Daoy (cell line): Measurements from ENCODE around the gene ANKS3. TPM values are rescaled to one million over a fixed set of nuclear protein-coding genes. Genes with fewer than 3 reads are reported as not detected.
"Not testable (repeated sequence)": the region's sequence is repeated elsewhere in the genome, so short reads cannot be mapped to it uniquely, and the experiment has no call there.

Source experiments
- DNase-seq: peaks from one replicate; pipeline ENCODE4 v3.0.0-alpha.2; 2015; ENCODE audit warnings: low read depth
- total RNA-seq: library from RNA; depleted of rRNA; stranded (reverse); fragments of >200 nt; shearing (Covaris generic); gene quantifications from 2 replicates; pipeline ENCODE4 v1.2.3, GENCODE V29; 2014

ANKS3 gene
- total RNA-seq, 1 experiment from 2014 or later, result 19.7 TPM

- no peak for DNase-seq
These were observed 20.8 kb upstream of the ANKS3 start for GRCh38 chr16:4754865-4755264.

- no peak for DNase-seq
These were observed 19.2 kb upstream of the ANKS3 start for GRCh38 chr16:4753227-4753626.

DNA sequence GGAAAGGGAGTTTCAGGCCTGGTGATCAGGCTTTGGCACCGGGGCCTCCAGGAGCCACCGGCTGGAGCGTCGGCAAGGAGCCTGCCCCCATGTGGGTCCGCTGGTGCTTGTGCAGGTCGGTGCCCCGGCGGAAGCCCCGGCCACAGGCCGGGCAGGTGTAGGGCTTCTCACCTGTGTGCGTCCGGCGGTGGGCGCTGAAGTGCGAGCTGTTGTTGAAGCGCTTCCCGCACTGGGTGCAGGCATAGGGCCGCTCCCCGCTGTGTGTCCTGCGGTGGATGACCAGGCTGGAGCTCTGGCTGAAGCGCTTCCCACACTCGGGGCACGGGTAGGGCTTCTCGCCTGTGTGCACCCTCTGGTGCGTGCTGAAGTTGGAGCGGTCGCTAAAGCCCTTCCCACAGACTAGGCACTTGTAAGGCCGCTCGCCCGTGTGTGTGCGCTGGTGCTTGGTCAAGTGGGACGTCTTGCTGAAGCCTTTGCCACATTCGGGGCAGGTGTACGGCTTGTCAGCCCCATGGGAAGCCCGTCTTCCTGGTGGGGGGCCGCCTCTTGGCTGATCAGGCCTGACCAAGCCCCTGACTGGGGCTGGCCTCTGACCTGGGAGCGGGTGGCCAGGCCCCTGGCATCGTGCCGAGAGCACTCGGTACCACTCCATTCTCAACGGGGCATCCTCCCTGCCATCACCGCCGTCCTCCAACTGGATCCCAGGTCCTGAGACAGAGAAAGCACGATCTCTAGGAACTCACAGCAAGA lies 18.5 kb upstream of the ANKS3 start:
- DNase-seq, result no peak

DNA sequence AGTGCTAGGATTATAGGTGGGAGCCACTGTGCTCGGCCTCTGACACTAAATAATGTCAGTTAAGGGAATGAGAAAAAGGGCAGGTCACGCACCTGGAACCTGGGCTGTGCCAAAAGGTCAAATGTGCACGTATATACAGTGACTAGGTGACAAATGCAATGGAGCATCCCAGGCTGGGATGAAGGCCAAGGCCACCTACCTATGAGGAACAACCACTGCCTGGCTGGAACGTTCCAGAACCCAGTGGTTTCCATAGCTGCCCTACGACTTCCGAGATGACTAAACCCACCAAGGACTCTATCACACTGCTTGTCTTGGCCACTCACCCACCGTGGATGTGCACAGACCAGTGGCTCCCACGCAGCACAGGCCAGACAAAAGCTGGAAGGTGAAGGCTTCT lies 16.8 kb upstream of the ANKS3 start:
- no peak for DNase-seq

- no peak for DNase-seq
These were observed 15.7 kb upstream of the ANKS3 start for GRCh38 chr16:4749700-4750257.

- DNase-seq, result no peak
These were observed 14.8 kb upstream of the ANKS3 start for GRCh38 chr16:4748682-4749411.

GRCh38 chr16:4747906-4748681 lies 14.0 kb upstream of the ANKS3 start:
- DNase-seq, result no peak

DNA sequence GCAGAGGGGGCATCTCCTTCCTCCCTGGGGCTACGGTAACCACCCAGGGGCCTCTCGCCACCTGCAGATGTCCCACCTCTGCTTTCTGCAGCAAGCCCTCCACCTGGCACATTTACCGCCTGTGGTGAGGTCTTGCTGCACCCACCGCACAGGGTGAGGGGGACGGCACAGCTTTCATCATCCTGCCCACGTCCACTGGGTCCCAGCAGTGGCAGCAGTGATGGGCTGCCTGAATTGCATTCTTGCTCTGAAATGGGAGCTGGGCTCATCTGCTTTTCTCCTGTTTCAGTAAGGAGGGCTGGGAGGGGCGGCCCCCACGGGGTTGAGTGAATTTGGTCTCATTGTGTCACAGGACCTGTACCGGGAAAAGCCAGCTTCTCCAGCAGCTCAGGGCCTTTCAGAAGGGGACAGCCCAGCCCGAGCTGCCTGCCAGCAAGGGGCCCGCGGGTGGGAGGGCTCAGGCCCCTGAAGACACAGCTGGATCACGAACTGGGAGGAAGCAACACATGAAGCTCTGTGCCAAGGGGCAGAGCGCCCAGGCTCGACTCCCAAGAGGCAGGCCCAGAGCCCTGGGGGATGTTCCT lies 13.0 kb upstream of the ANKS3 start:
- no peak for DNase-seq

DNA sequence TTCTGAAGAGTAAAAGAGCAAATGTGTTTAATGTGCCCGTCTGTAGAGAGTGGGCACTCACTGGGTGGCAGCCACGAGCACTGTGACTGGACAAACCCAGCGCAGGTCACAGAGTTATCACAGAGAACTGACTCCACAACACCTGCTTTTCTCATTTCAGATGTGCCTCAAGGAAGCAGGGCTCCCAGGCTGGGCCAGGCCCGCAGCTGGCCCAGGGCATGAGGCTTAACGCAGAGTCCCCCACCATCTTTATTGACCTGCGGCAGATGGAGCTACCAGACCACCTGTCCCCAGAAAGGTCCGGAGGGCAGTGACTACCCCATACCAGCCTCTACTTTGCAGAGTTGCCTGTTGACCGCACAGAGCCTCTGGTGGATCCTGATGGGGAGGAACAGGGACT lies 12.1 kb upstream of the ANKS3 start:
- DNase-seq, result no peak

- no peak for DNase-seq
These were observed 11.2 kb upstream of the ANKS3 start for GRCh38 chr16:4745274-4745569.

DNA sequence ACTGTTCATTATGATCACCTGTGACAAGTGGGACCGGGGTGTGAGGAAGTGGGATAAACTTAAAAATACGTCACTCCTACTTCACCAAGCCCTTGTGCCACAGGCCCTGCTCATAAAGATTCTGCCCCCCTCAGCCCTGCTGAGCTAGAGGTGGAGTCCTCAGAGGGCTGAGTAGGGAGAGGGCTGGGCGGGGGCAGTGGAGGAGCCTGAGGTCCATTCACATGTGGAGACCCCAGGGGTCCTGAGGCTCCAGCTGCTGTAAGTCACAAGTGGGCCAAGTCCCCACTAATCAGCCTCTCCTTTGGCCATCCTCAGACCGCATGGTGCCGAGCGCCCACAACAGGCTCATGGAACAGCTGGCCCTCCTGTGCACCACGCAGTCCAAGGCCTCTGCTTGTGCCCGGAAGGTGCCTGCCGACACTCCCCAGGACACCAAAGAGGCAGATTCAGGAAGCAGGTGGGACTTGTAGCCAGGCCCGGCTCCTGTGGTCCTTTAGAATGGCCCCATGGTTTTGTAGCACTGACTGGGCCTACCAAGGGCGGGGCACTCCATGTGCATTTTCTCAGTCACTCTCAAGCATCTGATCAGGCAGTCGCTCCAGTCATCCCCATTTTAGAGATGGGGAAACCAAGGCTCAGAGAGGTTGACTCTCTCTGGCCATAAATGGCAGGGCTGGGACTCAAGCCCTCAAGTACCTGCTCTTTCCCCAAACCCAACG lies 10.6 kb upstream of the ANKS3 start:
- DNase-seq, result no peak

GRCh38 chr16:4743226-4743878 lies 9.3 kb upstream of the ANKS3 start:
- no peak for DNase-seq

DNA sequence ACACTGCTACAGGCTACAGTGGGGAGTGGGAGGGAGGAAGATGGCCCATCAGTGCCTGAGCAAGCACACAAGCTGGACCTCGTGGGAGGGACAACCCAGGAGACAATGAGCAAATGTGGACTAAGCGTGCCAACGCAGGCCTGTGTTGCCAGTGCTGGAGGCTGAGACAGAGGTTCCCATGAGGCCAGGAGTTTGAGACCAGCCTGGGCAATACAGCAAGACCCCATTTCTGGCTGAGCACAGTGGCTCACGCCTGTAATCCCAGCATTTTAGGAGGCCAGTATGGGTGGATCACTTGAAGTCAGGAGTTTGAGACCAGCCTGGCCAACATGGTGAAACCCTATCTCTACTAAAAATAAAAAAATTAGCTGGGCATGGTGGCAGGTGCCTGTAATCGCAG lies 4.3 kb upstream of the ANKS3 start:
- DNase-seq, result not testable (repeated sequence)

DNA sequence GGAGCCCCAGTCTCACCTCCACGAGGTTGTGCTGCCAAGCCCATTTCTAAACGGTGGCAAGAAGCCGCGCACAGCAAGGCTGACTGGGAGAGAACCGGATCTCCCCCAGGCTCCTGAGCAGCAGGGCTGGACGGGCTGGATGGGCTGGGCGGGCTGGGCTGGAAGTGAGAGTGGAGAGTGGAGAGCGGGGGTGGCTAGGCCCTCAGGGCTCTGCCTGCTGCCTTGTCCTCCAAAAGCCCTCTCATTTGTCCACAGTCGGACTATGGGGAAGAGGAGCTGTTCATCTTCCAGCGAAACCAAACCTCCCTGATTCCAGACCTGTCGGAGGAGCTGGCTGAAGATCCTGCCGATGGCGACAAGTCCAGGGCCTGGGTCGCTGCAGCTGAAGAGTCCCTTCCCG lies 3.5 kb upstream of the ANKS3 start:
- no peak for DNase-seq

DNA sequence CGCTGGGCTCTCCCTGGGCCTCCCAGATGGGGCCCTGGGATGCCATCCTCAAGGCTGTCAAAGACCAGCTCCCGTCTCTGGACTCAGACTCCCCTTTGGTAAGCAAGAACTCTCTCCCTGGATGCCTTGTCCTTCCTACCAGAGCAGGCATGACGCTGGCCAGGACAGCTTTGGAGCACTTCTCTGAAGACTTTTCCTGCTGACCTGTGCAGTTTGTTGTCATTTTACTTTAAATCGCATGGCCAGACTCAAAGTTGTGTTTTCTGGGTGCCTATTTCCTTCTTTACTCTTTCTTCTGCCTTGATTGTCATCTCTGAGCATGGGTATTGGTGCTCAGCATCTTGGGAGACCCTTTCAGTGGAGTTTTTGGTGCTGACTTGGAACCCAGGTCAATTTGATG lies 2.5 kb upstream of the ANKS3 start:
- DNase-seq, result no peak

DNA sequence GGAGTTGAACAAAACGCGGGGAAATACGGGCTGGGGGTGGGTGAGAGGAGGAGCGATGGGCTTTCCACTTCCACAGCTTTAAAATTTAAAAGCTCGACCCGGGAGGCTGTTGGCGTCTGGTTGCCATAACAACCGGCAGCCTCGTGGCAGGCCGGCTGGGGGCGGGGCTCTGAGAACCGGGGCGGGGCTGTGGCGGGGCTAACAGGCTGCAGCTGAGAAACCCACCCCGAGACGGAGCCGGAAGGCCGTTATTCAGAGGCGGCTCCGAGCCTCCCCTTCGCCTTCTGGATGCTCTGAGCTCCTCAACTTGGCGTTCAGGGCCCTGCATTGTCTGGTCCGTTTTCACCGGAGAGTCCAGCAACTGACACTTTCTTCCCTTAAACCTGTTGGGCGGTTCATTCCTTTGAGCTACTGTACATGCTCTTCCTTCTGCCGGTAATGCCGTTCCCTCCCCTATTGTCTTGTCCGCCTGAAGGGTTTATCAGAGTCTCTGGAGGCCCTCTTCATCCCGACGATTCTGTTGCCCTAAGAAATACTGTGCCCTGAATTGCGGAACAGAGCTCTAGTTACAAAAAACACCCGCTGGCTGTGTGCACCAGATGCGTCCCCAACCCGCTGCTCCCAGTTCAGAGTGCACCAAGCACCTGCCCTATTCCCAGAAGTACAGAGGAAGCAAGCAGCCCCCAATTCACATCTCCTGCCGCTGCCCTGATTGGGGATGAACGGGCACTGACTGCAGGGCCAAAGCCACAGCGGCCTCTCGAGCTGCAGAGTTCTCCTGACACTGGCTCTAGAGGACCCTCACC lies 862 bp upstream of the ANKS3 start:
- DNase-seq, result peak; percentile 84

DNA sequence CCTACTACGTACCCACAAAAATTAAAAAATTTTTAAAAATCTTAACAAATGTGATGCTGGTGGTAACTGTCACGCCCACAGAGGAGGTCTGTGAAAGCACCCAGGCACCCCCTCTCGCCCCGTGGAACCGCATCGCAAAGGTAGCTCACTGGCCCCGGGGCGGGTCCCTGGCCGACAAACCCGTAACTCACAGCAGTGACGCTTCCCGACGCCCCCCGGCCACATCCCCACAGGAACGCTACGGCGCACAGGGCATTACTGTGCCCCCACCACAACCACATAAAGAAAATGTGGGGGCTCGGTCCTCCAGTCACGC lies 366 bp downstream of the ANKS3 start:
- no peak for DNase-seq

DNA sequence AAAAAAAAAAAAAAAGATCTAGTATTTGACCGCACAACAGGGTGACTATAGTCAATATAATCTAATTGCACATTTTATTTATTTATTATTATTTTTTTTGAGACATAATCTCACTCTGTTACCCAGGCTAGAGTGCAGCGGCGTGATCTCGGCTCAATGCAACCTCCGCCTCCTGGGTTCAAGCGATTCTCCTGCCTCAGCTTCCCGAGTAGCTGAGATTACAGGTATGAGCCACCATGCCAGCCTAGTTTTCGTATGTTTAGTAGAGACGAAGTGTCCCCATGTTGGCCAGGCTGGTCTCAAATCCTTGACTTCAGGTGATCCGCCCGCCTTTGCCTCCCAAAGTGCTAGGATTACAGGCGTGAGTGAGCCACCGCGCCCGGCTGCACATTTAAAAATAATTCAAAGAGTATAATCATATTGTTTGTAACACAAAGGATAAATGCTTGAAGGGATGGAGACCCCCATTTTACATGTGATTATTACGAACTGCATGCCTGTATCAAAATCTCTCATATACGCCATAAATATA lies 794 bp downstream of the ANKS3 start:
- DNase-seq, result no peak

- no peak for DNase-seq
These were observed 4.2 kb downstream of the ANKS3 start for GRCh38 chr16:4729876-4730275.

GRCh38 chr16:4728676-4729075 lies 5.4 kb downstream of the ANKS3 start:
- DNase-seq, result no peak
